GM12878 (cell line): ENCODE data around the gene POLR1H. TPM values are rescaled to one million over a fixed set of nuclear protein-coding genes. Genes with fewer than 3 reads are reported as not detected.

ENCODE experiments used
- ATAC-seq: fragments of 200-7000 bp; cut with Tn5 transposase; 3 replicates; pipeline ENCODE4 v1.9.1; 2020; ENCODE audit warnings: mild to moderate bottlenecking, moderate library complexity
- BruUV-seq: library from RNA; stranded (reverse); fragments of 400-500 nt; replicated peaks from 2 replicates; lab custom pipeline; 2021; lab: Mats Ljungman, UMichigan
- CTCF ChIA-PET: fragments of 300-600 bp; sonication (Branson Sonifier 250); formaldehyde crosslinking; extraction: SDS; loops from one replicate; lab custom pipeline; 2021; ENCODE audit warnings: inconsistent platforms; lab: Yijun Ruan, JAX
- POLR2A ChIA-PET: fragments of 350-600 bp; formaldehyde crosslinking; extraction: SDS; loops from one replicate; lab custom pipeline; 2021; ENCODE audit warnings: inconsistent platforms; lab: Charles Lee
- RAD21 ChIA-PET: fragments of 300-600 bp; sonication (Branson Sonifier 250); formaldehyde crosslinking; loops from one replicate; lab custom pipeline; 2023; ENCODE audit warnings: antibody characterized with exemption; ENCODE audit not compliant: unreplicated experiment; lab: Charles Lee
- SMC1A ChIA-PET: fragments of 300-600 bp; sonication (Branson Sonifier 250); formaldehyde crosslinking; loops from one replicate; lab custom pipeline; 2023; ENCODE audit not compliant: unreplicated experiment, uncharacterized antibody; lab: Charles Lee
- DNase-seq: peaks from one replicate; pipeline ENCODE4 v3.0.0-alpha.2; 2011; ENCODE audit warnings: low read depth, low spot score
- FAIRE-seq: peaks from 3 replicates; lab custom pipeline; 2011; peaks lifted over from hg19 to GRCh38; lab: Jason Lieb, UNC
- H2AFZ ChIP-seq: 2 replicates; pipeline ENCODE4 v1.6.0; 2011; ENCODE audit warnings: low read depth, low read length, control low read depth; ENCODE audit not compliant: control insufficient read depth
- H3K27ac ChIP-seq: 2 replicates; pipeline ENCODE4 v1.5.1; 2011; ENCODE audit warnings: control low read depth; ENCODE audit not compliant: control insufficient read depth, insufficient read depth
- H3K27me3 ChIP-seq, 2 experiments: replicated peaks in 1 of 2; 2 replicates each; pipeline versions ENCODE4 v1.6.0 to v1.6.1; 2011; ENCODE audit warnings: low read length in 1 of 2; ENCODE audit not compliant: control insufficient read depth in 2 of 2, insufficient read depth in 2 of 2
- H3K36me3 ChIP-seq, 2 experiments: 2 replicates each; pipeline ENCODE4 v1.5.1; 2011; ENCODE audit warnings: low read length in 1 of 2; ENCODE audit not compliant: control insufficient read depth in 2 of 2, insufficient read depth in 2 of 2
- H3K4me1 ChIP-seq: 2 replicates; pipeline ENCODE4 v1.6.1; 2011; ENCODE audit warnings: mild to moderate bottlenecking, low read length, moderate library complexity, mixed read lengths; ENCODE audit not compliant: control insufficient read depth, insufficient read depth
- H3K4me2 ChIP-seq: 2 replicates; pipeline ENCODE4 v1.6.0; 2011; ENCODE audit warnings: control low read depth; ENCODE audit not compliant: control insufficient read depth, insufficient read depth
- H3K4me3 ChIP-seq: fragments of 200-600 bp; sonication (generic); 2 replicates; pipeline ENCODE4 v1.5.1; 2016
- H3K79me2 ChIP-seq: 2 replicates; pipeline ENCODE4 v1.6.0; 2011; ENCODE audit warnings: low read length; ENCODE audit not compliant: control insufficient read depth, insufficient read depth
- H3K9ac ChIP-seq: 2 replicates; pipeline ENCODE4 v1.8.0; 2011; ENCODE audit warnings: low read length, control low read depth, mixed read lengths; ENCODE audit not compliant: control insufficient read depth, insufficient read depth
- H3K9me3 ChIP-seq: replicated peaks from 3 replicates; pipeline ENCODE4 v1.5.1; 2011; ENCODE audit warnings: mild to moderate bottlenecking, low read length; ENCODE audit not compliant: control insufficient read depth, insufficient read depth
- H4K20me1 ChIP-seq: 2 replicates; pipeline ENCODE4 v1.6.0; 2011; ENCODE audit not compliant: control insufficient read depth, insufficient read depth
- CHD4 ChIP-seq: fragments of 200-600 bp; sonication (generic); IDR thresholded peaks from 2 replicates; pipeline ENCODE4 v1.6.1; 2016; ENCODE audit warnings: mild to moderate bottlenecking
- GATAD2B ChIP-seq: fragments of 450-650 bp; conservative IDR thresholded peaks from 2 replicates; pipeline ENCODE4 v1.6.1; 2017; ENCODE audit warnings: low read depth, mild to moderate bottlenecking, moderate library complexity
- HDAC6 ChIP-seq: fragments of 200-600 bp; sonication (generic); IDR thresholded peaks from one replicate; pipeline ENCODE4 v1.8.0; 2017; ENCODE audit warnings: antibody characterized with exemption; ENCODE audit not compliant: unreplicated experiment
- IRF4 ChIP-seq: IDR thresholded peaks from 2 replicates; pipeline ENCODE4 v1.6.1; 2011; ENCODE audit warnings: low read depth, low read length
- ZBED1 ChIP-seq: IDR thresholded peaks from 2 replicates; pipeline ENCODE4 v1.6.1; 2016; ENCODE audit warnings: borderline replicate concordance
- WGBS: methylation state at CpG from one replicate; pipeline ENCODE4 v1.1.6; 2016; ENCODE audit warnings: low lambda C conversion rate; ENCODE audit not compliant: insufficient replicate concordance, insufficient coverage; ENCODE audit errors: missing lambda C conversion rate; 5-methylcytosine and 5-hydroxymethylcytosine counted together
- in situ Hi-C: fragments of 300-500 bp; cut with MboI; formaldehyde crosslinking; loops from 9 replicates; pipeline ENCODE4 v1.14.3; 2018; ENCODE audit warnings: mixed read lengths
- intact Hi-C: fragments of 100-400 bp; cut with micrococcal nuclease; formaldehyde crosslinking; loops from one replicate; pipeline ENCODE4 v1.14.2; 2022; ENCODE audit not compliant: unreplicated experiment
- polyA plus RNA-seq, 11 experiments: library from polyadenylated mRNA; depleted of rRNA in 4 of 11; unstranded in 6 of 11; stranded (reverse) in 5 of 11; fragments of >200 nt; fragmentation: Nextera tagmentation in 4 of 11; fragmentation: Illumina TruSeq in 1 of 11; extraction: Ambion mirVana in 4 of 11; extraction: Trizol in 1 of 11; gene quantifications; 1 replicate in 1 of 11; 2 replicates in 10 of 11; pipeline versions ENCODE4 v1.2.1 to v1.2.3, GENCODE V29; 2011 to 2016; ENCODE audit warnings: inconsistent platforms in 2 of 11, missing spikeins in 2 of 11, low read depth in 1 of 11
- total RNA-seq, 4 experiments: library from RNA; depleted of rRNA in 3 of 4; stranded (reverse); fragments of >200 nt in 3 of 4; fragmentation: Illumina TruSeq in 1 of 4; extraction: Trizol in 1 of 4; gene quantifications; 2 replicates each; pipeline versions ENCODE4 v1.2.1 to v1.2.3, GENCODE V29; 2013 to 2021
- TF ChIP-seq, protein P1 (sequence below), 3 experiments: IDR thresholded peaks in 2 of 3; conservative IDR thresholded peaks in 1 of 3; 2 replicates each; pipeline ENCODE4 v1.5.1; 2011; ENCODE audit warnings: low read depth in 3 of 3, low read length in 3 of 3, mild to moderate bottlenecking in 3 of 3, control low read depth in 2 of 3, moderate library complexity in 2 of 3, inconsistent platforms in 1 of 3, mixed read lengths in 1 of 3; ENCODE audit not compliant: control insufficient read depth in 2 of 3, insufficient read depth in 1 of 3; ENCODE audit errors: extremely low read depth in 1 of 3
- TF ChIP-seq, protein P2 (sequence below): IDR thresholded peaks from 2 replicates; pipeline ENCODE4 v1.6.1; 2011; ENCODE audit warnings: borderline replicate concordance, low read depth, mild to moderate bottlenecking, moderate library complexity, mixed read lengths, low read length; ENCODE audit not compliant: insufficient read depth; ENCODE audit errors: extremely low read length

The POLR1H gene
- total and polyA plus RNA-seq, 10 of the 15 experiments (the other 5 are each of a cell fraction or from before 2014, with no cell fraction given): 50.6 to 160 (median 77.7) TPM

- H3K36me3 ChIP-seq: no peaks in the 10 kb centered on the region
- CTCF ChIA-PET: interaction anchor here (1.4 to 2.0 kb wide), 2 partner anchors 31 to 34 kb away, joined by 5 to 7 read pairs; no protein-coding TSS in a partner anchor
- intact Hi-C loops: no loop called here
- TF ChIP-seq CHD4 (no peak), HDAC6 (no peak), IRF4 (no peak), GATAD2B (no peak), ZBED1 (no peak)
- TF ChIP-seq, protein P1, sequence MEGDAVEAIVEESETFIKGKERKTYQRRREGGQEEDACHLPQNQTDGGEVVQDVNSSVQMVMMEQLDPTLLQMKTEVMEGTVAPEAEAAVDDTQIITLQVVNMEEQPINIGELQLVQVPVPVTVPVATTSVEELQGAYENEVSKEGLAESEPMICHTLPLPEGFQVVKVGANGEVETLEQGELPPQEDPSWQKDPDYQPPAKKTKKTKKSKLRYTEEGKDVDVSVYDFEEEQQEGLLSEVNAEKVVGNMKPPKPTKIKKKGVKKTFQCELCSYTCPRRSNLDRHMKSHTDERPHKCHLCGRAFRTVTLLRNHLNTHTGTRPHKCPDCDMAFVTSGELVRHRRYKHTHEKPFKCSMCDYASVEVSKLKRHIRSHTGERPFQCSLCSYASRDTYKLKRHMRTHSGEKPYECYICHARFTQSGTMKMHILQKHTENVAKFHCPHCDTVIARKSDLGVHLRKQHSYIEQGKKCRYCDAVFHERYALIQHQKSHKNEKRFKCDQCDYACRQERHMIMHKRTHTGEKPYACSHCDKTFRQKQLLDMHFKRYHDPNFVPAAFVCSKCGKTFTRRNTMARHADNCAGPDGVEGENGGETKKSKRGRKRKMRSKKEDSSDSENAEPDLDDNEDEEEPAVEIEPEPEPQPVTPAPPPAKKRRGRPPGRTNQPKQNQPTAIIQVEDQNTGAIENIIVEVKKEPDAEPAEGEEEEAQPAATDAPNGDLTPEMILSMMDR (IDR thresholded peaks at IDR 0.05 in 2 of 3, conservative IDR thresholded peaks at IDR 0.05 in 1 of 3; ENCODE audit: control insufficient read depth in 2 of 3, extremely low read depth in 1 of 3, insufficient read depth in 1 of 3, low read depth in 3 of 3, low read length in 3 of 3): no peak
- TF ChIP-seq, protein P2, sequence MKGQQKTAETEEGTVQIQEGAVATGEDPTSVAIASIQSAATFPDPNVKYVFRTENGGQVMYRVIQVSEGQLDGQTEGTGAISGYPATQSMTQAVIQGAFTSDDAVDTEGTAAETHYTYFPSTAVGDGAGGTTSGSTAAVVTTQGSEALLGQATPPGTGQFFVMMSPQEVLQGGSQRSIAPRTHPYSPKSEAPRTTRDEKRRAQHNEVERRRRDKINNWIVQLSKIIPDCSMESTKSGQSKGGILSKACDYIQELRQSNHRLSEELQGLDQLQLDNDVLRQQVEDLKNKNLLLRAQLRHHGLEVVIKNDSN: no peak
- TF ChIP-seq, all 136 proteins: peak for 0
- Histone ChIP-seq H3K27ac (no peak overlapping the region), H2AFZ (no peak overlapping the region), H3K4me1 (peaks cover 13% of the 10 kb centered on the region), H3K27me3 (peaks cover 12 to 28% of the 10 kb centered on the region in 2 experiments), H3K9me3 (no peaks in the 10 kb centered on the region), H3K9ac (no peak overlapping the region), H3K4me3 (no peak overlapping the region), H3K4me2 (no peak overlapping the region), H4K20me1 (no peaks in the 10 kb centered on the region), H3K79me2 (no peaks in the 10 kb centered on the region)
- POLR2A ChIA-PET: interaction anchor here (2.0 kb wide), 1 partner anchor 32 kb away, joined by 8 read pairs; no protein-coding TSS in a partner anchor
- 36% methylated on average over 4 of the region's 4 CpGs for WGBS
- DNase-seq (no peak), ATAC-seq (peak; percentile 36; the same call in 2 of the 3 replicates), FAIRE-seq (no peak)
- in situ Hi-C loops: no loop called here
- RAD21 ChIA-PET: interaction anchor here (2.0 kb wide), 1 partner anchor 33 kb away, joined by 6 read pairs; no protein-coding TSS in a partner anchor
- SMC1A ChIA-PET: interaction anchor here (1.0 kb wide), 1 partner anchor 33 kb away, joined by 4 read pairs; no protein-coding TSS in a partner anchor
- no TSS peak for BruUV-seq
Observed at GRCh38 chr6:30097902-30098768, 37.1 kb downstream of the POLR1H start.
